SK-N-SH (cell line): Measurements from ENCODE around the gene NBEAL1.

Experiments used
- CTCF ChIP-seq: fragments of 200-600 bp; sonication (generic); IDR thresholded peaks from 2 replicates; pipeline ENCODE4 v1.6.1; 2017; ENCODE audit warnings: antibody characterized with exemption, mild to moderate bottlenecking, moderate library complexity
- SMC3 ChIP-seq: IDR thresholded peaks from 2 replicates; pipeline ENCODE4 v1.6.1; 2012; ENCODE audit warnings: low read depth, low read length, improper control_type of control experiment
- USF1 ChIP-seq: IDR thresholded peaks from 2 replicates; pipeline ENCODE4 v1.4.0; 2012; ENCODE audit warnings: low read depth, borderline replicate concordance

- TF ChIP-seq CTCF = no peak
- TF ChIP-seq SMC3 = no peak
- no peak for TF ChIP-seq USF1
Measured at GRCh38 chr2:203042178-203042577, 27.5 kb downstream of the NBEAL1 start.
